Prostate gland (tissue), 2 donors: ENCODE measurements around the gene ALAD.
"Not testable (repeated sequence)": the region's sequence is repeated elsewhere in the genome, so short reads cannot be mapped to it uniquely, and the experiment has no call there.

ENCODE experiments used
- CTCF ChIP-seq, 4 experiments: fragments of 200-600 bp in 2 of 4; fragments of 450-650 bp in 2 of 4; sonication (generic) in 2 of 4; IDR thresholded peaks; 1 replicate in 3 of 4; 2 replicates in 1 of 4; pipeline ENCODE4 v1.5.1; 2016 to 2019; ENCODE audit warnings: antibody characterized with exemption in 4 of 4, mild to moderate bottlenecking in 2 of 4, moderate library complexity in 2 of 4
- POLR2A ChIP-seq: fragments of 450-650 bp; IDR thresholded peaks from one replicate; pipeline ENCODE4 v1.6.1; 2016; ENCODE audit warnings: antibody characterized with exemption, mild to moderate bottlenecking

GRCh38 chr9:113365652-113366051 lies 35.4 kb downstream of the ALAD start:
- not testable (repeated sequence) for TF ChIP-seq CTCF (IDR thresholded peaks at IDR 0.05); POLR2A
